Fibroblast of villous mesenchyme (primary cell): ENCODE measurements around the gene ETFA. TPM values are rescaled to one million over a fixed set of nuclear protein-coding genes. Genes with fewer than 3 reads are reported as not detected.

ENCODE experiments used
- DNase-seq: peaks from one replicate; pipeline ENCODE4 v3.0.0-alpha.2; 2010; ENCODE audit warnings: low read depth
- H3K4me3 ChIP-seq: 2 replicates; pipeline ENCODE4 v1.5.1; 2011; ENCODE audit warnings: low read depth, mild to moderate bottlenecking, low read length
- CTCF ChIP-seq: IDR thresholded peaks from 2 replicates; pipeline ENCODE4 v1.5.1; 2012; ENCODE audit warnings: low read depth, mild to moderate bottlenecking, low read length; ENCODE audit not compliant: insufficient read depth
- total RNA-seq: library from RNA; depleted of rRNA; stranded (reverse); fragments of >200 nt; gene quantifications from 2 replicates; pipeline ENCODE4 v1.2.3, GENCODE V29; 2012

Gene ETFA
- total RNA-seq, 1 donor = 114 TPM

- H3K4me3 ChIP-seq = no peak overlapping the region
- DNase-seq = no peak
- no peak for TF ChIP-seq CTCF
Measured at GRCh38 chr15:76340803-76341365, 29.6 kb upstream of the ETFA start.

DNA sequence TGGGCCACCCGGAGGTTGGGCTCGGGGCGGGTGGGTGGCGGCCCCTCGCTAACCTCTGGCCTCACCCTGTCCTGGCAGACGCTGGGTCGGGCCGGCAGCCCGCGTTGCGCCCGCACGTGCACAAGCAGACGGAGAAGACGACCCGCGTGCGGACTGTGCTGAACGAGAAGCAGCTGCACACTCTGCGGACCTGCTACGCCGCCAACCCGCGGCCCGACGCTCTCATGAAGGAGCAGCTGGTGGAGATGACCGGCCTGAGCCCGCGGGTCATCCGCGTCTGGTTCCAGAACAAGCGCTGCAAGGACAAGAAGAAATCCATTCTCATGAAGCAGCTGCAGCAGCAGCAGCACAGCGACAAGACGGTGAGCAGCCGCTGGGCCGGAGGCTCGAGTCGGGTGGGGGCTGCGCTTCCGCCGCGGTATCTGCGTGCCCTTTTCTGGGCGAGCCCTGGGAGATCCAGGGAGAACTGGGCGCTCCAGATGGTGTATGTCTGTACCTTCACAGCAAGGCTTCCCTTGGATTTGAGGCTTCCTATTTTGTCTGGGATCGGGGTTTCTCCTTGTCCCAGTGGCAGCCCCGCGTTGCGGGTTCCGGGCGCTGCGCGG, 29.0 kb upstream of the ETFA start:
- TF ChIP-seq CTCF = no peak
- DNase-seq = peak; percentile 28
- H3K4me3 ChIP-seq = no peak overlapping the region

DNA sequence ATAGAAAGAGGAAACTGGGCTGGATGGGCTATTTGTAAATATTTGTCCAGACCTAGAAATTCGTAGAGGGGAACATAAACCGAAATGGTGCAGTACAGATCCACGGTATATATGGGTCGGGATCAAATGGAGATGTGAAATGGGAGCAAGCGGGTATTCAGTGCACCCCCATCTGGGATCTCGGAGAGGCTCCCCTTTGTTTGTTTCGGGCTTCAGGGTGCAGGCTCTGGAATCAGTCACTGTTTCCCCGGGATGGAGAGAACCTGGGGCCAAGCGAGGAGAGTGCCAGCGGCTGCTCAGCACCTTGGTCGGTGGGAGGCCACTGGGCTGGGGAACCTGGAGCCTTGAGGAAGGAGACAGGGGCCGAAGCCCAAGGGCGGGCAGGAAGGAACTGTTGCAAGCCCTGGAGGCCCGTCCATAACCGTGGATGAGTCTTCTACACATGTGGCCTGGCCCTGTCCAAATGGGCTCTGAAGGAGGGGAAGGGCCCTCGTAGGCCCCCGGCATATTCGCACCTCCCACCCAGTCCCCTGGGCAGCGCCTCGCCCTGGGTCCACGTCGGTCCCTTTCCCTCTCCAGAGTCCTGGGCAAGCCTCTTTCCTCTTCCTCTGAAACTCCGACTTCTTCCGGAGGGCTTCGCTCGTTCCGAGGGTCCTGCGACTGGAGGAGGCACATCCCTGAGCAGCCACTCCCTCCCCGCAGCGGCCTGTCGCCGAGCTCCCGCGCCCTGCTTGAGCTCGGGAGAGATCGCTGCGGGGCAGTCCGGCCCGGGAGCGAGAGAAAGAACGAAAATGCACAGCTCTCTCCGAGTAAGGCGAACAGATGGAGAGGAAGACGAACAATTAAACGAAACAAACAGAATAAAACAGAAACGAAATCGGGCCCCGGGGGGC, 28.3 kb upstream of the ETFA start:
- no peak for TF ChIP-seq CTCF
- no peak overlapping the region for H3K4me3 ChIP-seq
- DNase-seq = peak; percentile 41

- H3K4me3 ChIP-seq = no peak overlapping the region
- TF ChIP-seq CTCF = no peak
- DNase-seq = no peak
Measured at GRCh38 chr15:76338486-76339304, 27.4 kb upstream of the ETFA start.

- DNase-seq = no peak
- H3K4me3 ChIP-seq = peak overlapping the region; percentile 48
- no peak for TF ChIP-seq CTCF
Measured at GRCh38 chr15:76337696-76338485, 26.6 kb upstream of the ETFA start.
